ENCODE results near the gene GPX4.
"Not testable (repeated sequence)": the region's sequence is repeated elsewhere in the genome, so short reads cannot be mapped to it uniquely, and the experiment has no call there.

The GPX4 gene

GRCh38 chr19:1103132-1103707, 574 bp upstream of the GPX4 start:
- DNase-seq, result no peak

GRCh38 chr19:1104311-1105007, 665 bp downstream of the GPX4 start:
- DNase-seq, result peak; percentile 75

- DNase-seq, result no peak
These were observed 1.4 kb downstream of the GPX4 start for GRCh38 chr19:1105008-1105872.

- DNase-seq, result no peak
These were observed 2.4 kb downstream of the GPX4 start for GRCh38 chr19:1105873-1106840.

GRCh38 chr19:1106841-1107660, 3.3 kb downstream of the GPX4 start:
- no peak for DNase-seq

GRCh38 chr19:1107661-1108261, 4.0 kb downstream of the GPX4 start:
- no peak for DNase-seq

- DNase-seq, result no peak
These were observed 4.7 kb downstream of the GPX4 start for GRCh38 chr19:1108291-1109031.

GRCh38 chr19:1109032-1109551, 5.3 kb downstream of the GPX4 start:
- no peak for DNase-seq

- no peak for DNase-seq
These were observed 6.2 kb downstream of the GPX4 start for GRCh38 chr19:1109697-1110671.

- no peak for DNase-seq
These were observed 7.2 kb downstream of the GPX4 start for GRCh38 chr19:1110809-1111640.

- DNase-seq, result no peak
These were observed 8.0 kb downstream of the GPX4 start for GRCh38 chr19:1111641-1112267.

GRCh38 chr19:1112268-1113029, 8.7 kb downstream of the GPX4 start:
- no peak for DNase-seq

- DNase-seq, result peak; percentile 97
These were observed 9.5 kb downstream of the GPX4 start for GRCh38 chr19:1113030-1113985.

- no peak for DNase-seq
These were observed 10.2 kb downstream of the GPX4 start for GRCh38 chr19:1113986-1114483.

- DNase-seq, result not testable (repeated sequence)
These were observed 10.9 kb downstream of the GPX4 start for GRCh38 chr19:1114728-1115127.

Data from right forelimb (tissue), 1 donor.